ENCODE data around the gene LRRC9. TPM values are rescaled to one million over a fixed set of nuclear protein-coding genes. Genes with fewer than 3 reads are reported as not detected.

The LRRC9 gene
- 0.11 TPM for polyA plus RNA-seq (2013)

- Histone ChIP-seq H3K27ac (ENCODE audit: insufficient read depth in 1 of 2, low read depth in 1 of 2, low read length in 2 of 2, poor library complexity in 1 of 2, severe bottlenecking in 2 of 2) (no peak within 1 kb of the TSS), H3K27me3 (replicated peaks in 2 of 5; ENCODE audit: control insufficient read depth in 4 of 5, insufficient read depth in 5 of 5, low read length in 4 of 5) (peaks cover 0 to 11% (median 0%) of the 10 kb centered on the region in 5 experiments), H3K4me3 (ENCODE audit: control insufficient read depth in 1 of 7, extremely low read depth in 1 of 7, insufficient read depth in 4 of 7, low read depth in 2 of 7, low read length in 6 of 7) (peak within 1 kb of the TSS; percentile 34 to 84 (median 65)), H3K9me3 (ENCODE audit: control extremely low read depth in 1 of 5, control insufficient read depth in 4 of 5, insufficient read depth in 2 of 5, low read depth in 1 of 5, low read length in 4 of 5) (peaks cover 0 to 3% (median 0%) of the 10 kb centered on the region in 5 experiments), H3K4me1 (ENCODE audit: control extremely low read depth in 1 of 4, control insufficient read depth in 4 of 4, insufficient read depth in 4 of 4, low read length in 3 of 4) (peaks cover 7 to 15% (median 11%) of the 10 kb centered on the region in 4 experiments), H3K36me3 (ENCODE audit: control insufficient read depth in 4 of 4, insufficient read depth in 4 of 4, low read length in 3 of 4) (no peaks in the 10 kb centered on the region)
- CTCF ChIA-PET, result interaction anchor here (0.7 kb wide), 1 partner anchor 45 kb away, joined by 3 read pairs; no protein-coding TSS in a partner anchor
- POLR2A ChIA-PET, result no interaction called here
- WGBS (ENCODE audit: insufficient coverage), result 11% methylated on average over 33 of the region's 57 CpGs
- peak; percentile 55 to 80 (median 77) for DNase-seq
Measured at GRCh38 chr14:59919570-59920377, at the start of gene LRRC9. LRRC9 (plus strand) TSS chr14:59920144.

DNA sequence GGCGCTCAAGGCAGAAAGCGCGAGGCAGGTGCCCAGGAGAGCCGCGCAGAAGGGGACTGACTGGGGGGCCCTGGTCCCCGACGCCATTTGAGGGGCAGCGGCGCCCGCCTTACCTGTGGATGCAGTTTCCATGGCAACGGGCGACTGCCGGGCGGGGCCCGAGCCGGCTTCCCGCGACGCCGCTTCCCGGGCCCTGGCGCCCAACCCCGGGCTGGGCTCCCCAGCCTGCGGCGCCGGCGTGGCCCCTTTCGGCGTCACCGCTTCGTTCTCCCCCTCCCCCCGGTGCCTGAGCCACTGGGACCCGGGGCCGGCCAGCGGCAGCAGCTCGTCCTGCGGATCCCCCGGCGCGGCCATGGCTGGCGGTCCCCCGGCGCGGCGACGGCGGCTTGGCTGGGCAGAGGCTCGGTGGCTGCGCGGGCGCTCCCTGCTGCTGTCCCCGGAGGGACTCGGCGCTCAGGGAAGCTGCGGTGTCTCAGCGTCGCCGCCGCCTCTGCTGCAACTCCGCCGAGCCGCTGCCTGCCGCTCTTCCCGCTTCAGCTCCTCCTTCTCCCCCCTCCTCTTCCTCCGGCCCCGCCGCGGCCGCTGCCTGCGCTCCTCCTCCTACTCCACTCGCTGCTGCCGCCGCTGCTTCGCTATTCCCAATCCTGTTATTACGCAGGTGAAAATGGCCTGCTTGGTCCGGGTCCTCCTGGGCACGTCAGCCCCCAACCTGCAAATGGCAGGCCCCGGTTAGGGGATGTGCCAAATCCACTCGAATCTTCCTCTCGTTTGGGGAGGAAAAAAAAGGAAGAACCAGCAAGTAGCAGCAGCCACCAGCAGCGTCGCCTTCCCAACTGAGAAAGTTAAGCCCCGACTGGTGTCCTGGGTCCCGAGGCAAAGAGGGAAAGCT, 49.4 kb upstream of the LRRC9 start, which contains the start of gene RTN1:
TSS of gene RTN1 (minus strand) at position 500 of the 889 bp plus-strand sequence. CDS start at position 354, 146 bp downstream.
- Histone ChIP-seq H3K36me3 (ENCODE audit: control insufficient read depth in 4 of 4, insufficient read depth in 4 of 4, low read length in 3 of 4) (no peaks in the 10 kb centered on the region), H3K4me3 (ENCODE audit: control insufficient read depth in 1 of 7, extremely low read depth in 1 of 7, insufficient read depth in 4 of 7, low read depth in 2 of 7, low read length in 6 of 7) (peak within 1 kb of the TSS; percentile 47 to 86 (median 71)), H3K27ac (ENCODE audit: insufficient read depth in 1 of 2, low read depth in 1 of 2, low read length in 2 of 2, poor library complexity in 1 of 2, severe bottlenecking in 2 of 2) (no peak within 1 kb of the TSS), H3K4me1 (ENCODE audit: control extremely low read depth in 1 of 4, control insufficient read depth in 4 of 4, insufficient read depth in 4 of 4, low read length in 3 of 4) (peaks cover 0 to 17% (median 13%) of the 10 kb centered on the region in 4 experiments), H3K9me3 (ENCODE audit: control extremely low read depth in 1 of 5, control insufficient read depth in 4 of 5, insufficient read depth in 2 of 5, low read depth in 1 of 5, low read length in 4 of 5) (peaks cover 0 to 1% (median 0%) of the 10 kb centered on the region in 5 experiments), H3K27me3 (replicated peaks in 2 of 5; ENCODE audit: control insufficient read depth in 4 of 5, insufficient read depth in 5 of 5, low read length in 4 of 5) (peaks cover 5 to 33% (median 19%) of the 10 kb centered on the region in 5 experiments)
- ChIA-PET POLR2A (no interaction called here), CTCF (interaction anchor here (0.6 to 1.9 kb wide), 5 partner anchors 13 to 313 kb away, joined by 3 to 6 read pairs (median 3); no protein-coding TSS in a partner anchor)
- peak; percentile 46 to 77 (median 69) for DNase-seq
- WGBS (ENCODE audit: insufficient coverage), result under 1% methylated on average over 74 of the region's 84 CpGs

DNA sequence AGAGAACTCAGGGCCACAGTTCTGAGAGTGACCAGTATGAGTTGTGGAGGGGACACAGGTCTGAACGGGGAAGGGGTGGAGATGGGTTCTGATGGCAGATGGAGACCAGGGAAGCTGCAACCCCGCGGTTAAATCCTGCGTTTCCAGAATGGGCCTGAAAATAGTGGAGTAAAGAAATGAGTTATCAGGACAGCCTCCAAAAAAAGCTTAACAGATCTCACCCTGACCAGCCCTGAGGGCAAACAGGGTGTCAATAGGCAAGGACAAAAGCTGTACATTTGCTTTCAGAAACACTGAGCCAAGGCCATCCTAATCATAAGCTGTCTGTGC, 48.8 kb upstream of the LRRC9 start:
- 24% methylated on average over 3 of the region's 4 CpGs for WGBS (ENCODE audit: insufficient coverage)
- peak in 1 of 3 donors; percentile 11 for DNase-seq
- peaks cover 0 to 1% (median 0%) of the 10 kb centered on the region in 5 experiments for H3K9me3 ChIP-seq (ENCODE audit: control extremely low read depth in 1 of 5, control insufficient read depth in 4 of 5, insufficient read depth in 2 of 5, low read depth in 1 of 5, low read length in 4 of 5)
- no peaks in the 10 kb centered on the region for H3K36me3 ChIP-seq (ENCODE audit: control insufficient read depth in 4 of 4, insufficient read depth in 4 of 4, low read length in 3 of 4)
- H3K27ac ChIP-seq (ENCODE audit: insufficient read depth in 1 of 2, low read depth in 1 of 2, low read length in 2 of 2, poor library complexity in 1 of 2, severe bottlenecking in 2 of 2), result no peak overlapping the region
- ChIA-PET POLR2A (no interaction called here), CTCF (interaction anchor here (0.6 to 1.9 kb wide), 5 partner anchors 12 to 312 kb away, joined by 3 to 6 read pairs (median 3); no protein-coding TSS in a partner anchor)
- H3K4me3 ChIP-seq (ENCODE audit: control insufficient read depth in 1 of 7, extremely low read depth in 1 of 7, insufficient read depth in 4 of 7, low read depth in 2 of 7, low read length in 6 of 7), result peak overlapping the region in 6 of 7 experiments; percentile 69 to 86 (median 76)
- H3K4me1 ChIP-seq (ENCODE audit: control extremely low read depth in 1 of 4, control insufficient read depth in 4 of 4, insufficient read depth in 4 of 4, low read length in 3 of 4), result peaks cover 0 to 17% (median 13%) of the 10 kb centered on the region in 4 experiments
- peaks cover 5 to 33% (median 19%) of the 10 kb centered on the region in 5 experiments for H3K27me3 ChIP-seq (replicated peaks in 2 of 5; ENCODE audit: control insufficient read depth in 4 of 5, insufficient read depth in 5 of 5, low read length in 4 of 5)

GRCh38 chr14:59882957-59883356, 37.0 kb upstream of the LRRC9 start:
- Histone ChIP-seq H3K4me1 (ENCODE audit: control extremely low read depth in 1 of 4, control insufficient read depth in 4 of 4, insufficient read depth in 4 of 4, low read length in 3 of 4) (no peaks in the 10 kb centered on the region), H3K4me3 (ENCODE audit: control insufficient read depth in 1 of 7, extremely low read depth in 1 of 7, insufficient read depth in 4 of 7, low read depth in 2 of 7, low read length in 6 of 7) (no peak overlapping the region), H3K27me3 (replicated peaks in 2 of 5; ENCODE audit: control insufficient read depth in 4 of 5, insufficient read depth in 5 of 5, low read length in 4 of 5) (no peaks in the 10 kb centered on the region), H3K9me3 (ENCODE audit: control extremely low read depth in 1 of 5, control insufficient read depth in 4 of 5, insufficient read depth in 2 of 5, low read depth in 1 of 5, low read length in 4 of 5) (peaks cover 0 to 2% (median 0%) of the 10 kb centered on the region in 5 experiments), H3K36me3 (ENCODE audit: control insufficient read depth in 4 of 4, insufficient read depth in 4 of 4, low read length in 3 of 4) (no peaks in the 10 kb centered on the region), H3K27ac (ENCODE audit: insufficient read depth in 1 of 2, low read depth in 1 of 2, low read length in 2 of 2, poor library complexity in 1 of 2, severe bottlenecking in 2 of 2) (no peak overlapping the region)
- ChIA-PET CTCF (interaction anchor here (0.8 to 1.3 kb wide), 3 partner anchors 12 to 17 kb away, joined by 3 read pairs; partner anchors contain the start of gene RTN1), POLR2A (no interaction called here)
- peak in 1 of 3 donors; percentile 33 for DNase-seq
- no CpG with 5 or more reads among the region's 1 CpG for WGBS (ENCODE audit: insufficient coverage)

- no CpG with 5 or more reads among the region's 2 CpGs for WGBS (ENCODE audit: insufficient coverage)
- H3K27ac ChIP-seq (ENCODE audit: insufficient read depth in 1 of 2, low read depth in 1 of 2, low read length in 2 of 2, poor library complexity in 1 of 2, severe bottlenecking in 2 of 2), result no peak overlapping the region
- no peaks in the 10 kb centered on the region for H3K9me3 ChIP-seq (ENCODE audit: control extremely low read depth in 1 of 5, control insufficient read depth in 4 of 5, insufficient read depth in 2 of 5, low read depth in 1 of 5, low read length in 4 of 5)
- peaks cover 0 to 3% (median 0%) of the 10 kb centered on the region in 5 experiments for H3K27me3 ChIP-seq (replicated peaks in 2 of 5; ENCODE audit: control insufficient read depth in 4 of 5, insufficient read depth in 5 of 5, low read length in 4 of 5)
- CTCF ChIA-PET, result interaction anchor here (1.1 kb wide), 1 partner anchor 10 kb away, joined by 3 read pairs; no protein-coding TSS in a partner anchor
- POLR2A ChIA-PET, result no interaction called here
- H3K36me3 ChIP-seq (ENCODE audit: control insufficient read depth in 4 of 4, insufficient read depth in 4 of 4, low read length in 3 of 4), result no peaks in the 10 kb centered on the region
- H3K4me1 ChIP-seq (ENCODE audit: control extremely low read depth in 1 of 4, control insufficient read depth in 4 of 4, insufficient read depth in 4 of 4, low read length in 3 of 4), result no peaks in the 10 kb centered on the region
- no peak for DNase-seq
- H3K4me3 ChIP-seq (ENCODE audit: control insufficient read depth in 1 of 7, extremely low read depth in 1 of 7, insufficient read depth in 4 of 7, low read depth in 2 of 7, low read length in 6 of 7), result no peak overlapping the region
Measured at GRCh38 chr14:59890676-59891075, 29.3 kb upstream of the LRRC9 start.

GRCh38 chr14:59895721-59896120, 24.2 kb upstream of the LRRC9 start:
- 0% methylated on average over 1 of the region's 1 CpG for WGBS (ENCODE audit: insufficient coverage)
- peak in 2 of 3 donors; percentile 51 to 60 for DNase-seq
- H3K27me3 ChIP-seq (replicated peaks in 2 of 5; ENCODE audit: control insufficient read depth in 4 of 5, insufficient read depth in 5 of 5, low read length in 4 of 5), result peaks cover 0 to 2% (median 0%) of the 10 kb centered on the region in 5 experiments
- H3K4me3 ChIP-seq (ENCODE audit: control insufficient read depth in 1 of 7, extremely low read depth in 1 of 7, insufficient read depth in 4 of 7, low read depth in 2 of 7, low read length in 6 of 7), result no peak overlapping the region
- no peaks in the 10 kb centered on the region for H3K36me3 ChIP-seq (ENCODE audit: control insufficient read depth in 4 of 4, insufficient read depth in 4 of 4, low read length in 3 of 4)
- H3K4me1 ChIP-seq (ENCODE audit: control extremely low read depth in 1 of 4, control insufficient read depth in 4 of 4, insufficient read depth in 4 of 4, low read length in 3 of 4), result peaks cover 0 to 3% (median 0%) of the 10 kb centered on the region in 4 experiments
- ChIA-PET CTCF (interaction anchor here (0.7 to 7.3 kb wide), 5 partner anchors 11 to 386 kb away, joined by 3 to 39 read pairs (median 3); no protein-coding TSS in a partner anchor), POLR2A (no interaction called here)
- H3K9me3 ChIP-seq (ENCODE audit: control extremely low read depth in 1 of 5, control insufficient read depth in 4 of 5, insufficient read depth in 2 of 5, low read depth in 1 of 5, low read length in 4 of 5), result no peaks in the 10 kb centered on the region
- no peak overlapping the region for H3K27ac ChIP-seq (ENCODE audit: insufficient read depth in 1 of 2, low read depth in 1 of 2, low read length in 2 of 2, poor library complexity in 1 of 2, severe bottlenecking in 2 of 2)

Measured in common myeloid progenitor, CD34-positive (primary cell).